ENCODE data around the gene TRAK1.

- TF ChIP-seq CTCF (IDR thresholded peaks at IDR 0.05; ENCODE audit: low read length) (0 out of 2 replicates have a peak, but pooled peaks have one; percentile 4), EZH2 (optimal IDR thresholded peaks at IDR 0.05; ENCODE audit: low read depth, low read length) (no peak)
These were observed 172.5 kb downstream of the TRAK1 start for GRCh38 chr3:42263354-42264346.

All from MM.1S (cell line).